Nephron (organoid): Measurements from ENCODE around the gene SCT.

Experiments
- H3K27ac Mint-ChIP-seq, 3 experiments: 2 replicates each; pipeline ENCODE4 v1.8.0; 2020; ENCODE audit warnings: mixed read lengths in 3 of 3, mild to moderate bottlenecking in 2 of 3, moderate library complexity in 1 of 3
- H3K27me3 Mint-ChIP-seq: 2 replicates; pipeline ENCODE4 v1.8.0; 2021; ENCODE audit warnings: low read depth, mild to moderate bottlenecking, moderate library complexity, mixed read lengths
- H3K36me3 Mint-ChIP-seq: 2 replicates; pipeline ENCODE4 v1.8.0; 2020; ENCODE audit warnings: low read depth, mixed read lengths
- H3K4me1 Mint-ChIP-seq: 2 replicates; pipeline ENCODE4 v1.8.0; 2020; ENCODE audit warnings: mixed read lengths
- H3K4me3 Mint-ChIP-seq, 3 experiments: 2 replicates each; pipeline ENCODE4 v1.8.0; 2020; ENCODE audit warnings: mild to moderate bottlenecking in 3 of 3, mixed read lengths in 3 of 3, moderate library complexity in 2 of 3
- H3K9me3 Mint-ChIP-seq: 2 replicates; pipeline ENCODE4 v1.8.0; 2020; ENCODE audit warnings: mixed read lengths
- CTCF ChIP-seq, 3 experiments: fragments of 200-600 bp; sonication (generic); IDR thresholded peaks; one replicate each; pipeline ENCODE4 v1.5.0; 2021; ENCODE audit warnings: antibody characterized with exemption in 3 of 3; ENCODE audit not compliant: unreplicated experiment in 3 of 3

SCT gene

GRCh38 chr11:625636-626268, 1.2 kb downstream of the SCT start:
- H3K4me1 Mint-ChIP-seq = peaks cover 23% of the 10 kb centered on the region
- H3K27ac Mint-ChIP-seq = no peak overlapping the region
- H3K4me3 Mint-ChIP-seq = peak overlapping the region; percentile 15 to 32 (median 21)
- H3K9me3 Mint-ChIP-seq = no peaks in the 10 kb centered on the region
- H3K36me3 Mint-ChIP-seq = peaks cover 5% of the 10 kb centered on the region
- no peak for TF ChIP-seq CTCF (IDR thresholded peaks at IDR 0.05; ENCODE audit: unreplicated experiment in 3 of 3)
- peaks cover 42% of the 10 kb centered on the region for H3K27me3 Mint-ChIP-seq

GRCh38 chr11:624705-625635, 2.0 kb downstream of the SCT start, which contains the start of gene CDHR5:
TSS of gene CDHR5 (minus strand) at chr11:624955. CDS start at chr11:624902, 53 bp downstream.
- Mint-ChIP-seq H3K4me1 (peaks cover 23% of the 10 kb centered on the region), H3K9me3 (no peaks in the 10 kb centered on the region), H3K27me3 (peaks cover 38% of the 10 kb centered on the region), H3K4me3 (peak within 1 kb of the TSS; percentile 21 to 71 (median 32)), H3K27ac (peak within 1 kb of the TSS in 1 of 3 experiments; percentile 45), H3K36me3 (peaks cover 5% of the 10 kb centered on the region)
- no peak for TF ChIP-seq CTCF (IDR thresholded peaks at IDR 0.05; ENCODE audit: unreplicated experiment in 3 of 3)

- TF ChIP-seq CTCF (IDR thresholded peaks at IDR 0.05; ENCODE audit: unreplicated experiment in 3 of 3) = no peak
- Mint-ChIP-seq H3K4me3 (peak overlapping the region in 1 of 3 experiments; percentile 25), H3K27me3 (peaks cover 32% of the 10 kb centered on the region), H3K4me1 (peaks cover 17% of the 10 kb centered on the region), H3K9me3 (no peaks in the 10 kb centered on the region), H3K36me3 (peaks cover 5% of the 10 kb centered on the region), H3K27ac (no peak overlapping the region)
Observed at GRCh38 chr11:623999-624704, 2.8 kb downstream of the SCT start.

- no peak for TF ChIP-seq CTCF (IDR thresholded peaks at IDR 0.05; ENCODE audit: unreplicated experiment in 3 of 3)
- Mint-ChIP-seq H3K4me1 (peaks cover 10% of the 10 kb centered on the region), H3K4me3 (peak overlapping the region in 2 of 3 experiments; percentile 19 to 57), H3K9me3 (no peaks in the 10 kb centered on the region), H3K27ac (peak overlapping the region in 1 of 3 experiments; percentile 58), H3K36me3 (peaks cover 2% of the 10 kb centered on the region), H3K27me3 (peaks cover 24% of the 10 kb centered on the region)
Observed at GRCh38 chr11:623349-623869, 3.6 kb downstream of the SCT start.

- no peaks in the 10 kb centered on the region for H3K9me3 Mint-ChIP-seq
- no peak overlapping the region for H3K4me3 Mint-ChIP-seq
- H3K27me3 Mint-ChIP-seq = peaks cover 14% of the 10 kb centered on the region
- H3K4me1 Mint-ChIP-seq = no peaks in the 10 kb centered on the region
- no peak for TF ChIP-seq CTCF (IDR thresholded peaks at IDR 0.05; ENCODE audit: unreplicated experiment in 3 of 3)
- no peak overlapping the region for H3K27ac Mint-ChIP-seq
- H3K36me3 Mint-ChIP-seq = no peaks in the 10 kb centered on the region
Observed at GRCh38 chr11:621838-622237, 5.1 kb downstream of the SCT start.
